C4-2B (cell line): ENCODE data around the gene OVOL3.

Source experiments
- ZFX ChIP-seq: fragments of 450-650 bp; IDR thresholded peaks from 2 replicates; pipeline ENCODE4 v1.6.1; 2017
- TF ChIP-seq, protein P1 (sequence below): fragments of 450-650 bp; conservative IDR thresholded peaks from 2 replicates; pipeline ENCODE4 v1.5.1; 2017; ENCODE audit warnings: mild to moderate bottlenecking

DNA sequence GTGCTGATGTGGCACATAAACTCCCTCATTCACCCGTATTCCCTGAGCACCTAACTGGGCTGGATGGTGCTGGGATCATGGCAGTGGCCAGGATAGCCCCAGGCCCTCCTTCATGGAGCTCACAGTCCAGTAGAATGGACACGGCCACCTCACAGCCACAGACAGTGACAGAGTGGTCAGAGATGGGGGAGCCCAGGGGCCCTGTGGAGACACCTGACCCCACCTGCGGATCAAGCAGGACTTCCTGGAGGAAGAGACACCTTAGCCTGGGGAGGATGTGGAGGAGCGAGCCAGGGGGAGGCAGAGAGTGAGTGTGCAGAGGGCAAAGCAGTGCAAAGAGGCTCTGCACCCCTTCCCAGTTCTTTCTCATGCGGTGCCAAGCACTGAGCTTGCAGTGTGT, 21.1 kb upstream of the OVOL3 start:
- TF ChIP-seq, protein P1, sequence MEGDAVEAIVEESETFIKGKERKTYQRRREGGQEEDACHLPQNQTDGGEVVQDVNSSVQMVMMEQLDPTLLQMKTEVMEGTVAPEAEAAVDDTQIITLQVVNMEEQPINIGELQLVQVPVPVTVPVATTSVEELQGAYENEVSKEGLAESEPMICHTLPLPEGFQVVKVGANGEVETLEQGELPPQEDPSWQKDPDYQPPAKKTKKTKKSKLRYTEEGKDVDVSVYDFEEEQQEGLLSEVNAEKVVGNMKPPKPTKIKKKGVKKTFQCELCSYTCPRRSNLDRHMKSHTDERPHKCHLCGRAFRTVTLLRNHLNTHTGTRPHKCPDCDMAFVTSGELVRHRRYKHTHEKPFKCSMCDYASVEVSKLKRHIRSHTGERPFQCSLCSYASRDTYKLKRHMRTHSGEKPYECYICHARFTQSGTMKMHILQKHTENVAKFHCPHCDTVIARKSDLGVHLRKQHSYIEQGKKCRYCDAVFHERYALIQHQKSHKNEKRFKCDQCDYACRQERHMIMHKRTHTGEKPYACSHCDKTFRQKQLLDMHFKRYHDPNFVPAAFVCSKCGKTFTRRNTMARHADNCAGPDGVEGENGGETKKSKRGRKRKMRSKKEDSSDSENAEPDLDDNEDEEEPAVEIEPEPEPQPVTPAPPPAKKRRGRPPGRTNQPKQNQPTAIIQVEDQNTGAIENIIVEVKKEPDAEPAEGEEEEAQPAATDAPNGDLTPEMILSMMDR, result no peak
- no peak for TF ChIP-seq ZFX
